ENCODE results near the gene TMEM255B. TPM values are rescaled to one million over a fixed set of nuclear protein-coding genes. Genes with fewer than 3 reads are reported as not detected.
A peak's percentile ranks its signal among the peaks of the same experiment; 100 is the strongest.

TMEM255B gene
- total and polyA plus RNA-seq, 9 of the 15 experiments (the other 6 are each of a cell fraction or from before 2014, with no cell fraction given), result 0.01 to 0.75 (median 0.23) TPM

DNA sequence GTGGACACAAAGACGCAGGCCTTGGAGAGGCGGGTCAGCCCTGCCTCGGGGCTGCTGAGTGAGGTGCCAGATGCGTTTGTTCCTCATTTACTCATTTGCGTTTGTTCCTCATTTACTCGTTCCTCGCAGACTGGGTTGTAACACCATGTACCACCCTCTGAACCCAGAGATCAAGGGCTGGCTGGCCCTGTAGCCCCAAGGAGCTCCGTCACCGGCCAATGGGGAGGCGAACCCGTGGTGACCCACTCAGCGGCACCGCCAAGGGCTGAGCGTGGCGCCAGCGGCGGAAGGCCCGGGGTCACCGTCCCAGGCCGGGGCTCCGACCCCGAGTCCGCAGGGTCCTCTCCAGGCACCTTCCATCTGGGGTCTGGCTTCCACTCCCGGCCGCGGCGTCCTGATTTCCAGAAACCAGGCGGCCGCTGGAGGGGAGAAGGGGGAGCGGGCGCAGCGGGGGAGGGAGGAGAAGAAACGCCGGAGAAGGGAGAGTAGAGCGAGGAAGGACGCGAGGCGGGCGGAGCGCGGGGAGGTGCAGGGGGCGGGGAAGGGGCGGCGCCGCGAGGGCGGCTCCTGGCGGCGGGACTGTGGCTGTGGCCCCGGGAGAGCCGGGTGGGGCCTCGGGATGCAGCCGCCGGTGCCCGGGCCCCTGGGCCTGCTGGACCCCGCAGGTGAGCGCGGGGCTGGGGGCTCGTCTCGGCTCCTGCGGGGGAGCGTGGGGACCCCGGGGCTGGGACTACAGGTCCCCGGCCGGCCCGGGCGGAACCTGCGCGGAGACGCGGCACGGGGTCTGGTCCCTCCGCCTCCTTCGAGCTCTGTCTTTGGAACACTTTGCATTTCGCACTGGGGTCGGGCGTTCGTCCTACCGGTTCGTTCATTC is at the start of gene TMEM255B (continued):
- TF ChIP-seq, protein P1, sequence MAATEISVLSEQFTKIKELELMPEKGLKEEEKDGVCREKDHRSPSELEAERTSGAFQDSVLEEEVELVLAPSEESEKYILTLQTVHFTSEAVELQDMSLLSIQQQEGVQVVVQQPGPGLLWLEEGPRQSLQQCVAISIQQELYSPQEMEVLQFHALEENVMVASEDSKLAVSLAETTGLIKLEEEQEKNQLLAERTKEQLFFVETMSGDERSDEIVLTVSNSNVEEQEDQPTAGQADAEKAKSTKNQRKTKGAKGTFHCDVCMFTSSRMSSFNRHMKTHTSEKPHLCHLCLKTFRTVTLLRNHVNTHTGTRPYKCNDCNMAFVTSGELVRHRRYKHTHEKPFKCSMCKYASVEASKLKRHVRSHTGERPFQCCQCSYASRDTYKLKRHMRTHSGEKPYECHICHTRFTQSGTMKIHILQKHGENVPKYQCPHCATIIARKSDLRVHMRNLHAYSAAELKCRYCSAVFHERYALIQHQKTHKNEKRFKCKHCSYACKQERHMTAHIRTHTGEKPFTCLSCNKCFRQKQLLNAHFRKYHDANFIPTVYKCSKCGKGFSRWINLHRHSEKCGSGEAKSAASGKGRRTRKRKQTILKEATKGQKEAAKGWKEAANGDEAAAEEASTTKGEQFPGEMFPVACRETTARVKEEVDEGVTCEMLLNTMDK (IDR thresholded peaks at IDR 0.05; ENCODE audit: borderline replicate concordance, insufficient read depth, low read depth, low read length, poor library complexity, severe bottlenecking), result peak; percentile 88
- TF ChIP-seq PTBP1 (IDR thresholded peaks at IDR 0.05; ENCODE audit: low read depth, low read length) (no peak), TBP (optimal IDR thresholded peaks at IDR 0.05; ENCODE audit: low read depth, low read length) (no peak), NFIC (IDR thresholded peaks at IDR 0.05) (no peak), SMAD4 (CRISPR knock-in tag; conservative IDR thresholded peaks at IDR 0.05) (no peak), NR4A1 (CRISPR knock-in tag; IDR thresholded peaks at IDR 0.05) (no peak), NR4A1 (tag; IDR thresholded peaks at IDR 0.05) (no peak), BCOR (IDR thresholded peaks at IDR 0.05) (0 out of 2 replicates have a peak, but pooled peaks have one; percentile 15), ZBTB7A (IDR thresholded peaks at IDR 0.05; ENCODE audit: borderline replicate concordance, control insufficient read depth, low read depth, low read length) (peak; percentile 53; the same call in 1 of the 2 replicates), ZNF311 (CRISPR knock-in tag; IDR thresholded peaks at IDR 0.05) (no peak), LEF1 (IDR thresholded peaks at IDR 0.05) (no peak), PHF8 (IDR thresholded peaks at IDR 0.05; ENCODE audit: borderline replicate concordance, low read length) (peak; percentile 48; the same call in 1 of the 2 replicates), FOXA3 (CRISPR knock-in tag; conservative IDR thresholded peaks at IDR 0.05 in 1 of 2, IDR thresholded peaks at IDR 0.05 in 1 of 2) (no peak), SIN3B (IDR thresholded peaks at IDR 0.05; ENCODE audit: low read depth) (no peak), CREB5 (CRISPR knock-in tag; IDR thresholded peaks at IDR 0.05) (no peak), ZKSCAN8 (CRISPR knock-in tag; IDR thresholded peaks at IDR 0.05) (no peak), ZKSCAN1 (IDR thresholded peaks at IDR 0.05; ENCODE audit: low read depth, low read length) (no peak), CHD4 (IDR thresholded peaks at IDR 0.05; ENCODE audit: insufficient read depth, insufficient replicate concordance, low read depth, low read length, poor library complexity, severe bottlenecking) (no peak), NONO (IDR thresholded peaks at IDR 0.05; ENCODE audit: low read depth in 2 of 2, low read length in 1 of 2) (no peak), ILK (tag; IDR thresholded peaks at IDR 0.05; ENCODE audit: borderline replicate concordance, low read depth) (no peak)
- TF ChIP-seq, protein P2, sequence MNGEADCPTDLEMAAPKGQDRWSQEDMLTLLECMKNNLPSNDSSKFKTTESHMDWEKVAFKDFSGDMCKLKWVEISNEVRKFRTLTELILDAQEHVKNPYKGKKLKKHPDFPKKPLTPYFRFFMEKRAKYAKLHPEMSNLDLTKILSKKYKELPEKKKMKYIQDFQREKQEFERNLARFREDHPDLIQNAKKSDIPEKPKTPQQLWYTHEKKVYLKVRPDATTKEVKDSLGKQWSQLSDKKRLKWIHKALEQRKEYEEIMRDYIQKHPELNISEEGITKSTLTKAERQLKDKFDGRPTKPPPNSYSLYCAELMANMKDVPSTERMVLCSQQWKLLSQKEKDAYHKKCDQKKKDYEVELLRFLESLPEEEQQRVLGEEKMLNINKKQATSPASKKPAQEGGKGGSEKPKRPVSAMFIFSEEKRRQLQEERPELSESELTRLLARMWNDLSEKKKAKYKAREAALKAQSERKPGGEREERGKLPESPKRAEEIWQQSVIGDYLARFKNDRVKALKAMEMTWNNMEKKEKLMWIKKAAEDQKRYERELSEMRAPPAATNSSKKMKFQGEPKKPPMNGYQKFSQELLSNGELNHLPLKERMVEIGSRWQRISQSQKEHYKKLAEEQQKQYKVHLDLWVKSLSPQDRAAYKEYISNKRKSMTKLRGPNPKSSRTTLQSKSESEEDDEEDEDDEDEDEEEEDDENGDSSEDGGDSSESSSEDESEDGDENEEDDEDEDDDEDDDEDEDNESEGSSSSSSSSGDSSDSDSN (IDR thresholded peaks at IDR 0.05; ENCODE audit: borderline replicate concordance in 1 of 2, low read depth in 2 of 2, low read length in 2 of 2), result 0 out of 4 replicates have a peak, but pooled peaks of 1 of the 2 experiments have one; percentile 41
